Measurements from ENCODE around the gene RASAL2.
"Not testable (repeated sequence)": the region's sequence is repeated elsewhere in the genome, so short reads cannot be mapped to it uniquely, and the experiment has no call there.

Gene RASAL2

GRCh38 chr1:178354816-178355215 lies 260.9 kb downstream of the RASAL2 start:
- no peak for DNase-seq

- DNase-seq = no peak
Observed at GRCh38 chr1:178356299-178356698, 262.4 kb downstream of the RASAL2 start.

- no peak for DNase-seq
Observed at GRCh38 chr1:178358456-178358855, 264.6 kb downstream of the RASAL2 start.

- no peak for DNase-seq
Observed at GRCh38 chr1:178360421-178360820, 266.5 kb downstream of the RASAL2 start.

GRCh38 chr1:178361847-178362246 lies 267.9 kb downstream of the RASAL2 start:
- DNase-seq = no peak

GRCh38 chr1:178362747-178363146 lies 268.8 kb downstream of the RASAL2 start:
- no peak for DNase-seq

- DNase-seq = no peak
Observed at GRCh38 chr1:178364782-178365181, 270.9 kb downstream of the RASAL2 start.

GRCh38 chr1:178367151-178367550 lies 273.2 kb downstream of the RASAL2 start:
- no peak for DNase-seq

- DNase-seq = no peak
Observed at GRCh38 chr1:178368208-178368607, 274.3 kb downstream of the RASAL2 start.

- DNase-seq = no peak
Observed at GRCh38 chr1:178371235-178371634, 277.3 kb downstream of the RASAL2 start.

- no peak for DNase-seq
Observed at GRCh38 chr1:178371933-178372388, 278.1 kb downstream of the RASAL2 start.

- DNase-seq = no peak
Observed at GRCh38 chr1:178374016-178374415, 280.1 kb downstream of the RASAL2 start.

GRCh38 chr1:178376008-178376407 lies 282.1 kb downstream of the RASAL2 start:
- no peak for DNase-seq

- no peak for DNase-seq
Observed at GRCh38 chr1:178379807-178380206, 285.9 kb downstream of the RASAL2 start.

GRCh38 chr1:178382372-178382771 lies 288.5 kb downstream of the RASAL2 start:
- DNase-seq = no peak

GRCh38 chr1:178385662-178386061 lies 291.8 kb downstream of the RASAL2 start:
- DNase-seq = no peak

GRCh38 chr1:178388418-178389145 lies 294.7 kb downstream of the RASAL2 start:
- DNase-seq = no peak

GRCh38 chr1:178389441-178389840 lies 295.5 kb downstream of the RASAL2 start:
- no peak for DNase-seq

GRCh38 chr1:178390280-178390679 lies 296.4 kb downstream of the RASAL2 start:
- DNase-seq = not testable (repeated sequence)

- no peak for DNase-seq
Observed at GRCh38 chr1:178393370-178393769, 299.5 kb downstream of the RASAL2 start.

- no peak for DNase-seq
Observed at GRCh38 chr1:178396789-178397188, 302.9 kb downstream of the RASAL2 start.

GRCh38 chr1:178397678-178398077 lies 303.8 kb downstream of the RASAL2 start:
- no peak for DNase-seq

GRCh38 chr1:178399177-178399728 lies 305.3 kb downstream of the RASAL2 start:
- DNase-seq = no peak

- no peak for DNase-seq
Observed at GRCh38 chr1:178405137-178405536, 311.2 kb downstream of the RASAL2 start.

- DNase-seq = no peak
Observed at GRCh38 chr1:178407215-178407614, 313.3 kb downstream of the RASAL2 start.
